HG02943 (cell line): ENCODE results near the gene DAPK3.
"Not testable (repeated sequence)": the region's sequence is repeated elsewhere in the genome, so short reads cannot be mapped to it uniquely, and the experiment has no call there.

ENCODE experiments used
- ATAC-seq: cut with Tn5 transposase; IDR thresholded peaks from one replicate; pipeline ENCODE4 v1.9.1; 2021; ENCODE audit warnings: mild to moderate bottlenecking, low read depth, moderate library complexity; ENCODE audit not compliant: unreplicated experiment

The DAPK3 gene

GRCh38 chr19:3961007-3961406, 9.9 kb downstream of the DAPK3 start:
- ATAC-seq: no peak

- no peak for ATAC-seq
Observed at GRCh38 chr19:3959766-3960131, 11.2 kb downstream of the DAPK3 start.

GRCh38 chr19:3958836-3959765, 11.8 kb downstream of the DAPK3 start:
- ATAC-seq: no peak

GRCh38 chr19:3955688-3956087, 15.2 kb downstream of the DAPK3 start:
- no peak for ATAC-seq

GRCh38 chr19:3955276-3955675, 15.6 kb downstream of the DAPK3 start:
- ATAC-seq: not testable (repeated sequence)

- ATAC-seq: no peak
Observed at GRCh38 chr19:3954107-3954506, 16.8 kb downstream of the DAPK3 start.

GRCh38 chr19:3952755-3953276, 18.1 kb downstream of the DAPK3 start:
- not testable (repeated sequence) for ATAC-seq

GRCh38 chr19:3950871-3951861, 19.7 kb downstream of the DAPK3 start:
- no peak for ATAC-seq

GRCh38 chr19:3949997-3950859, 20.7 kb downstream of the DAPK3 start:
- no peak for ATAC-seq

- ATAC-seq: no peak
Observed at GRCh38 chr19:3949294-3949693, 21.6 kb downstream of the DAPK3 start.

GRCh38 chr19:3947316-3947933, 23.5 kb downstream of the DAPK3 start:
- not testable (repeated sequence) for ATAC-seq

- no peak for ATAC-seq
Observed at GRCh38 chr19:3945838-3946237, 25.1 kb downstream of the DAPK3 start.

- no peak for ATAC-seq
Observed at GRCh38 chr19:3944018-3944721, 26.7 kb downstream of the DAPK3 start.

GRCh38 chr19:3942790-3943409, 28.0 kb downstream of the DAPK3 start:
- no peak for ATAC-seq

- ATAC-seq: not testable (repeated sequence)
Observed at GRCh38 chr19:3938300-3938950, 32.5 kb downstream of the DAPK3 start.

GRCh38 chr19:3936506-3937442, 34.1 kb downstream of the DAPK3 start:
- ATAC-seq: no peak
